CD4-positive, alpha-beta T cell treated with Interleukin-2 at 100 ng/mL for 4 hours (primary cell): Measurements from ENCODE around the gene PPARGC1A.

Source experiments
- DNase-seq: peaks from one replicate; pipeline ENCODE4 v3.0.0-alpha.2; 2020; ENCODE audit warnings: low spot score

Gene PPARGC1A

DNA sequence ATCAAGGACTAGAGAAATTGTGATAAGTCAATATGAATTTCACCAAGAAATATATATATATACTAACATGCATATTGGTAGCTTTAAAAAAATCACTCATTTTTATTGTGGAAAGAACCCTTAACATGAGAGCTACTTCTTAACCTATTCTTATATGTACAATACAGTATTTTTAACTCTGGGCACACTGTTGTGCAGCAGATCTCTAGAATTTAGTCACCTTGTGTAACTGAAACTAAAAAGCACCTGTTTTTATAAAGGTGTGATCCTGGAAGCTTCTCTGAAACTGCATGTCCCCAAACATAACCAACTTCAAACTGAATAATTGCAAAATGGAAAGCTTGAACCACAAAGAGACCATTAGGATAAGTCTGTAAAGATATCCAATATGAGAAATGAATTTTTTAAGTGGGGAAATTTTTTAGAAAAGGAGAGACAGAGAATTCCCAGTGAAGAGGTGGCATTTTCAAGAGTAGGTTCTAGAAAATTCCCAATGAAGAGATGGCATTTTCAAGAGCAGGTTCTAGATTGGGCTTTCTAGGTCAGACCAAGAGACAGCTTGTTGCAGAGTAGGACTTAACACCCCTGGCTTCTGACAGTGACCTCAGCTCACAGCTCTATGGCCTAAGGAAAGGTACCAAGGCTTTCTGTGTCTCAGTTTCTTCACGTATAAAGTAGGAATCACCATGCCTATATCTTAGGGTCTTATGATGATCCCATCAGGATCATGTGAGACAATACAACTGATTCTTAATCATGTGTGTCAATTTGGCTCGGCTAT, 22.0 kb upstream of the PPARGC1A start:
- DNase-seq: no peak

DNA sequence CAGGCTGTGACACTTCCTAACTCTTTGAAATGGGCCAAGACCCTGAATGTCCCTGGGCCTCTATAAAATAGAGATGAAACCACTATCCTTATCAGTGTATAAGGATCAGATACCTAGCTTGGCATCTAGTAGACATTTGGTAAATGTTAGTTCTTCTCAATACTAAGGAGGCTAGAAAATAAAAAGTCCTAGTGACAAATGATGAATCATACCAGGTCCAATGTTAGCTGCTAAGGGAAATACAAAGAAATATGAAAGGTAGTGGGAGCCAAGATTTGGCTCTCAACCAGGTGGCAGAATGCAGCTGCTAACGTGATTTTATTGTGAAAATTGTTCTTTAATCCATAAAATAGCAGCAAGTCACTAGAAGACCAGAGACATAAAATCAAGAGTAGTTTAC, 19.8 kb upstream of the PPARGC1A start:
- no peak for DNase-seq

GRCh38 chr4:23906839-23907238, 17.0 kb upstream of the PPARGC1A start:
- DNase-seq: no peak

GRCh38 chr4:23904639-23905071, 14.8 kb upstream of the PPARGC1A start:
- no peak for DNase-seq

DNA sequence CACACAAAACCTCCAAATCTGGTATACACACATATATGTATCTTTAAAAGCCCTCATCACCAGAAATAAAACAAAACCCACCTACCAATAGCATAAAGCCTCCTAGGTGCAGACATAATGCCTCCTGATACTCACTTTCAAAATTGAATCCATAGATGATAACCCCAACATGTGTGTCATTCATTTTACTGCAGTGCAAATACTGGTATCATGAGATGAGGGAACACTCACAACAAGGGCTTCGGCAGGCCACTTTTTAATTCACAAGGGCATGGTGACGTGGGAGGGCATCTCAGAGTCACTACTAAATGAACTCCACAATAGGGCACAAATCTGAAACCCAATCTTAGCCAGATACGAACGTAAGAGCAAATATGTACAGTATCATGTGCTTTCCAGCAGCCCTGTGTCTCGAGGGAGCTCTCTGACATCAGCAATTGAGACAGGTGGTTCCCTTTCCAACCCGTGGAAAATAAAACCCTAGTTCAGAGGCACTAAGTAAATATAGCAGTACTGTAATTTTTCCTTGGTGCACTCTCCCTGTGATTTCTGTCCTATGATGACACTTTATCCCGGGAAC, 14.1 kb upstream of the PPARGC1A start:
- DNase-seq: no peak

DNA sequence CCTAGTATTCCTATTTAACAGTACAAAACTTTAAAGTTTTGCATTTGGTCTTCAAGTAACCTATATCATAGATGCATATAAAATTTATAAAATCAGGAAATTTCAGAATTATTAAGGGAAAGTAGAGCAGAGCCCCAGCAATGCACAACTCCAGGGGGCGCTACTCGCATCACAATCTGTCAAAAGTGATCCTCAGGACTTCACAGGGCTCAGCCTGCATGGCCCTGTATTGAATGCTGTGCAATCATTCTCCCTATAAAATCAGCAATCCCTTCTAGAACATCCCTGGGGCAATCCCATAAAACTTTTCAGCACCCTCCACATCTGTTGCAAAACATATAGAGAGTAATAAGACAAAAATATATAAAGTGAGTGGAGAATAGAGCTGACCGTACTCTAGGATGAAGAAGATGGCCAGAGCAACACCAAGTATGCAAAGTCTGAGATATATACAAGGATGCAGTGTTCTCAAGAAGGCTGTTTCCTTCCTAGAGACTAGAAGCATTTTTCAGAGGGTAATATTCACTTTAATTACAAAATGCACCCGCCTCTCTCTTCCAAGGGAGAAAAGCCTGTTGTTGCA, 12.5 kb upstream of the PPARGC1A start:
- no peak for DNase-seq

DNA sequence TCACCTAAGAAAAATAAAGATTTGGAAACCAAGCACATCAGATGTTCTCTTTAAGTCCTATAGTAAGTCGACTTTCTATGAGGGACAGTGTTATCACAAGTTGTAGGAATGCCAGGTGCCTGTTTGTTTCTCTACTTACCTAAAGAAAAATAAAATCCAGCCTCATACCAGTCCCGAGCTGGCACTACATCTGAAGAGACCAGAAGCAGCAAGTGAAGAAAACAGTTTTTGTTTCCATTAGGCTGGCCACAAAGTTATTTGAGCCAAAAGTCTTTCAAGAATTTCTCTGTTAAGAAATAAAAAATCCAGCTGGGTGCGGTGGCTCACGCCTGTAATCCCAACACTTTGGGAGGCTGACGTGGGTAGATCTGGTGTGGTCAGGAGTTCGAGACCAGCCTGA, 10.8 kb upstream of the PPARGC1A start:
- no peak for DNase-seq

- no peak for DNase-seq
Measured at GRCh38 chr4:23899565-23899964, 9.7 kb upstream of the PPARGC1A start.

GRCh38 chr4:23897564-23898109, 7.8 kb upstream of the PPARGC1A start:
- no peak for DNase-seq

- DNase-seq: no peak
Measured at GRCh38 chr4:23894021-23894420, 4.2 kb upstream of the PPARGC1A start.

DNA sequence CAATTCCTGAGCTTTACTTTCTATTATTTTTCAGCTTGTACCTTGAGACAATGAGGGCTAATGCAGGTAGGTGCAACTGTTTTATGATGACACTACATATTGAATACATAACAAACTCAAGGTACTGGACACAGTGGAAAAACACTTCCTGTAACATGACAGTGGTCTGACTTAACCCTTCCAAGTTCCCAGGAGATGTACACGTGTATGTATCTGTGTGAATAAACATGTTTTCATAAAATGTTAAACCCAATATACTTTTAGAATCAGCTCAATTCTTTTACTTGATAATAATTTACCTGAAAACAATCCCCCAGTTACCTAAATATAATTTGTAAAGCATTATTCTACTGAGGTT, 1.2 kb upstream of the PPARGC1A start:
- DNase-seq: no peak

DNA sequence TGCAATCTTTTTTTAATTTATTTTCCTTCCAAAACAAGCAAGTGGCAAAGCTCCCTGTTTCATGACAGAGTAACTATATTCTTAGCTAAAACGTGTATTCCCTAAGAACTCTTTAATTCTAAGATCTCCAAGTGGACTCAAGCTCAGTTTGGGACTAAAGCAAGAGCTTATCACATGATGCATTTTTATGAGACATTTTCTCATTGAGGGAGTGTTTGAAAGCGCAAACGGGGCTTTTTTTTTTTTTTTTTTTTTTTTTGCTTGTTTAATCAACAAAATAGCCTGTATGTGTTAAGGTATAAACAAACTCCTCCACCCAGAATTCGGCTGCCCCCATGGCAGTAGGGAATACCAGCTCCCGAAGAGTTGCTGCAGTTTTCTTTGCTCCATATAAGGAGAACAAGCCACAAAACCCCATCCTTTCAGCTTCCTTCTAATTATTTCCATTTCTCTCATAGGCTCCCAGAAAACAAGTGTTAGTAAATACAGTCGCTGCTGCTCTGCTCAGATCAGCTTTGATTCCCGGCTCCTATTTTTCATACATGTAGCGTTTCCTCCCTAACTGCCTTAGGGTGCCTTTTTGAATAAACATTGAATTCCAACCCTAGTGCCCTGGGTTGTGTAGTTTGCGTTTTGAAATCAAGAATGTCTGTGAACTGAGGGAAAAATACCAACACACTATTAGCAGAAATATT, 669 bp upstream of the PPARGC1A start:
- no peak for DNase-seq

GRCh38 chr4:23889391-23889790, 456 bp downstream of the PPARGC1A start:
- DNase-seq: no peak

- no peak for DNase-seq
Measured at GRCh38 chr4:23888421-23889319, 1.2 kb downstream of the PPARGC1A start.

DNA sequence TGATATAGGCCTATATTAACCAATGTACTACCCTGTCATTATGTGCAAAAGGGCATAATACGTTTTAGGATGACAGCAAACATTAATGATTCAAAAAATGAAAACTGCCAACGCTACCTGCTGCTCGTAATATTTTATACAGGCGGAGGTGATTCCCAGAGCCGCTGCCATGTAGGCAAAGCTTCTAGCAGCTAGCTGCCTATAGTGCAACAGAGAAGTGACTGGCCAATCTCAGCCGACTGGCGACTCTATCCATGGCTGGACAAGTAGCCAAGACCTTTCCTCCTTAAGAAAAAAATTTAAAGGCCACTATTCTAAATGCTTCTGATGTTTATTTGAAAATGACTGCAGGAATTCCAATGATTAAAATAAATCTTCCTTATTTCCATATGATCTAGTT, 1.9 kb downstream of the PPARGC1A start:
- DNase-seq: no peak

DNA sequence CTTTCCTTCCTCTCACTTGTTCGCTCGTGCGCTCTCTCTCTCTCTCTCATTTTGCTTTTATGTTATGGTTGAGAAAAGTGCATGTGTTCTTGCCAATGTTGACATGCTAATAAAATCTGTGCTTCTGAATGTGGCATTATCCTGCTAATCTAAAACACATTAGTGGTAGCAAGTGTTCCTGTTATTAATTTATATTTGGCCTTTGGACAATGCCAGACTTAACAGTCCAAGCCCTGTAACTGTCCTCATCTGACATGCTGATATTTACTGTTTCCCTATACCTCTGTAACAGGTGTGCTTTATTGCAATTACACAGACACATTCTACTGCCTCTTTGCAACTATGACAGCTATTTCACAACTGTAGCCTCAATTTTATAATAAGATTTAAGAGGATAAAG, 2.7 kb downstream of the PPARGC1A start:
- no peak for DNase-seq

- DNase-seq: no peak
Measured at GRCh38 chr4:23885943-23886590, 3.8 kb downstream of the PPARGC1A start.

- no peak for DNase-seq
Measured at GRCh38 chr4:23884741-23885140, 5.1 kb downstream of the PPARGC1A start.

- no peak for DNase-seq
Measured at GRCh38 chr4:23884261-23884660, 5.6 kb downstream of the PPARGC1A start.

DNA sequence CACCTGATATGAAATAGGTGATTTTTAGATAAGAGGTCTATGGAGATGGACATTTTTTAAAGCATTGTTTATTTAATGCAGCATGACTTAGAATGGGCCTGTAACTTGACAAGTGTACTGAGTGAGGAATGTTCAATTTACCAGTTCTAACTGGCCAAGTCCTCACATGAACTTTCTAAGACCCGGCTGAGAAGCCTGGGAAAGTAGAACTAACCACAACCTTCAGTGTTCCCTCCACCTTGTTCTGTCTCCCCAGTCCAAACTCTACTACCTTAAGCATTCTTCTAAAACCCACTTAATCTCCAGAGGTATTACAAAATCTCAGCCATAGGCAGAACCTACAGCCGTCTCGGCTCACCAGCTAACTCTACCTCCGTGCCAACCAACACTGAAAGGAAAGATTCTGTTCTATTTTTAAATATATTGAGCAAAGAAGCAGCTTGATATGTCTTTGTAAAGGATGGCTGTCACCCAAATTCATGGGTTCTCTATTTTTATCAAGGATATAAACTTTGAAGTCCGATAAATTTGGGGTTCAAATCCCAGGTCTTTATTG, 6.8 kb downstream of the PPARGC1A start:
- DNase-seq: no peak
